Neural cell (in vitro differentiated cells): ENCODE measurements around the gene GLB1L2. TPM values are rescaled to one million over a fixed set of nuclear protein-coding genes. Genes with fewer than 3 reads are reported as not detected.

Experiments
- H2AFZ ChIP-seq: fragments of 200-600, 300-800 bp; sonication (generic), shearing (Covaris generic); 2 replicates; pipeline ENCODE4 v1.6.0; 2014; ENCODE audit warnings: low read depth, mild to moderate bottlenecking, antibody characterized with exemption, low read length, moderate library complexity
- H3F3A ChIP-seq: fragments of 200-600 bp; shearing (Covaris generic); 2 replicates; pipeline ENCODE4 v1.6.1; 2016; ENCODE audit warnings: mild to moderate bottlenecking, moderate library complexity, mixed read lengths, antibody characterized with exemption, low read length; ENCODE audit not compliant: insufficient read depth, poor library complexity, severe bottlenecking
- H3K27ac ChIP-seq: fragments of 200-600, 300-800 bp; sonication (generic), shearing (Covaris generic); 2 replicates; pipeline ENCODE4 v1.5.1; 2014; ENCODE audit warnings: mild to moderate bottlenecking, low read length, moderate library complexity
- H3K27me3 ChIP-seq: fragments of 300-800, 200-600 bp; sonication (generic), shearing (Covaris generic); 2 replicates; pipeline ENCODE4 v1.6.0; 2014; ENCODE audit warnings: mild to moderate bottlenecking, low read depth, low read length, moderate library complexity; ENCODE audit not compliant: insufficient read depth
- H3K36me3 ChIP-seq: fragments of 300-800, 200-600 bp; sonication (generic), shearing (Covaris generic); 2 replicates; pipeline ENCODE4 v1.5.1; 2014; ENCODE audit warnings: mild to moderate bottlenecking, antibody characterized with exemption, low read length, moderate library complexity; ENCODE audit not compliant: insufficient read depth
- H3K4me2 ChIP-seq: fragments of 300-800, 200-600 bp; sonication (generic), shearing (Covaris generic); 2 replicates; pipeline ENCODE4 v1.6.0; 2014; ENCODE audit warnings: mild to moderate bottlenecking, low read length
- H3K4me3 ChIP-seq: fragments of 300-800, 200-600 bp; sonication (generic), shearing (Covaris generic); 2 replicates; pipeline ENCODE4 v1.5.1; 2014; ENCODE audit warnings: mild to moderate bottlenecking, low read length, moderate library complexity
- H3K79me2 ChIP-seq: fragments of 200-600 bp; shearing (Covaris generic); replicated peaks from 2 replicates; pipeline ENCODE4 v1.6.0; 2014; ENCODE audit warnings: mild to moderate bottlenecking, low read length, moderate library complexity; ENCODE audit not compliant: insufficient read depth
- H3K9ac ChIP-seq: fragments of 300-800, 200-600 bp; sonication (generic), shearing (Covaris generic); 2 replicates; pipeline ENCODE4 v1.6.1; 2016; ENCODE audit warnings: mild to moderate bottlenecking, low read length, mixed read lengths
- H3K9me2 ChIP-seq: fragments of 200-600 bp; shearing (Covaris generic); 2 replicates; pipeline ENCODE4 v1.6.1; 2016; ENCODE audit warnings: mild to moderate bottlenecking, low read length, mixed read lengths; ENCODE audit not compliant: insufficient read depth
- H3K9me3 ChIP-seq: fragments of 200-600, 300-800 bp; sonication (generic), shearing (Covaris generic); 2 replicates; pipeline ENCODE4 v1.6.1; 2016; ENCODE audit warnings: mild to moderate bottlenecking, mixed run types, low read length, moderate library complexity, mixed read lengths
- H4K20me1 ChIP-seq: fragments of 200-600 bp; shearing (Covaris generic); 2 replicates; pipeline ENCODE4 v1.6.1; 2016; ENCODE audit warnings: mild to moderate bottlenecking, mixed run types; ENCODE audit not compliant: insufficient read depth
- EP300 ChIP-seq: fragments of 450-650 bp; conservative IDR thresholded peaks from 2 replicates; pipeline ENCODE4 v1.6.1; 2014; ENCODE audit warnings: antibody characterized with exemption, mild to moderate bottlenecking, moderate library complexity; ENCODE audit not compliant: poor library complexity, severe bottlenecking
- EZH2 ChIP-seq: fragments of 200-600, 300-800 bp; shearing (Covaris generic), sonication (generic); IDR thresholded peaks from 2 replicates; pipeline ENCODE4 v1.6.1; 2014; ENCODE audit warnings: antibody characterized with exemption, low read length, borderline replicate concordance, mild to moderate bottlenecking; ENCODE audit not compliant: insufficient read depth, poor library complexity, severe bottlenecking
- MXI1 ChIP-seq: fragments of 450-650 bp; conservative IDR thresholded peaks from 2 replicates; pipeline ENCODE4 v1.6.1; 2014; ENCODE audit warnings: antibody characterized with exemption, mild to moderate bottlenecking; ENCODE audit not compliant: poor library complexity, severe bottlenecking
- POLR2AphosphoS5 ChIP-seq: IDR thresholded peaks from 2 replicates; pipeline ENCODE4 v1.6.1; 2012
- RAD21 ChIP-seq: fragments of 450-650 bp; conservative IDR thresholded peaks from 2 replicates; pipeline ENCODE4 v1.6.1; 2014; ENCODE audit warnings: antibody characterized with exemption, mild to moderate bottlenecking, moderate library complexity
- SMC3 ChIP-seq: fragments of 450-650 bp; conservative IDR thresholded peaks from 2 replicates; pipeline ENCODE4 v1.6.1; 2014; ENCODE audit warnings: antibody characterized with exemption, mild to moderate bottlenecking, moderate library complexity; ENCODE audit not compliant: poor library complexity
- TAF1 ChIP-seq: IDR thresholded peaks from 2 replicates; pipeline ENCODE4 v1.6.1; 2012; ENCODE audit warnings: low read depth
- polyA plus RNA-seq: library from polyadenylated mRNA; depleted of rRNA; stranded (reverse); fragments of >200 nt; gene quantifications from 2 replicates; pipeline ENCODE4 v1.2.3, GENCODE V29; 2014
- TF ChIP-seq, protein P1 (sequence below): IDR thresholded peaks from 2 replicates; pipeline ENCODE4 v1.6.1; 2012; ENCODE audit warnings: borderline replicate concordance
- TF ChIP-seq, protein P2 (sequence below): fragments of 450-650 bp; IDR thresholded peaks from 2 replicates; pipeline ENCODE4 v1.5.1; 2014; ENCODE audit warnings: antibody characterized with exemption, mild to moderate bottlenecking, moderate library complexity; ENCODE audit not compliant: poor library complexity, severe bottlenecking

GLB1L2 gene
- polyA plus RNA-seq, 1 donor from 2014 or later, result 1.6 TPM

- Histone ChIP-seq H3K27ac (no peak overlapping the region), H3K9ac (no peak overlapping the region), H3K27me3 (no peaks in the 10 kb centered on the region), H3F3A (no peaks in the 10 kb centered on the region), H4K20me1 (no peaks in the 10 kb centered on the region), H3K9me2 (no peaks in the 10 kb centered on the region), H3K79me2 (peaks cover 40% of the 10 kb centered on the region), H3K36me3 (no peaks in the 10 kb centered on the region), H3K4me3 (no peak overlapping the region), H2AFZ (no peak overlapping the region), H3K9me3 (peaks cover 6% of the 10 kb centered on the region), H3K4me2 (no peak overlapping the region)
- TF ChIP-seq RAD21, result no peak
- TF ChIP-seq POLR2AphosphoS5, result no peak
- TF ChIP-seq, protein P1, sequence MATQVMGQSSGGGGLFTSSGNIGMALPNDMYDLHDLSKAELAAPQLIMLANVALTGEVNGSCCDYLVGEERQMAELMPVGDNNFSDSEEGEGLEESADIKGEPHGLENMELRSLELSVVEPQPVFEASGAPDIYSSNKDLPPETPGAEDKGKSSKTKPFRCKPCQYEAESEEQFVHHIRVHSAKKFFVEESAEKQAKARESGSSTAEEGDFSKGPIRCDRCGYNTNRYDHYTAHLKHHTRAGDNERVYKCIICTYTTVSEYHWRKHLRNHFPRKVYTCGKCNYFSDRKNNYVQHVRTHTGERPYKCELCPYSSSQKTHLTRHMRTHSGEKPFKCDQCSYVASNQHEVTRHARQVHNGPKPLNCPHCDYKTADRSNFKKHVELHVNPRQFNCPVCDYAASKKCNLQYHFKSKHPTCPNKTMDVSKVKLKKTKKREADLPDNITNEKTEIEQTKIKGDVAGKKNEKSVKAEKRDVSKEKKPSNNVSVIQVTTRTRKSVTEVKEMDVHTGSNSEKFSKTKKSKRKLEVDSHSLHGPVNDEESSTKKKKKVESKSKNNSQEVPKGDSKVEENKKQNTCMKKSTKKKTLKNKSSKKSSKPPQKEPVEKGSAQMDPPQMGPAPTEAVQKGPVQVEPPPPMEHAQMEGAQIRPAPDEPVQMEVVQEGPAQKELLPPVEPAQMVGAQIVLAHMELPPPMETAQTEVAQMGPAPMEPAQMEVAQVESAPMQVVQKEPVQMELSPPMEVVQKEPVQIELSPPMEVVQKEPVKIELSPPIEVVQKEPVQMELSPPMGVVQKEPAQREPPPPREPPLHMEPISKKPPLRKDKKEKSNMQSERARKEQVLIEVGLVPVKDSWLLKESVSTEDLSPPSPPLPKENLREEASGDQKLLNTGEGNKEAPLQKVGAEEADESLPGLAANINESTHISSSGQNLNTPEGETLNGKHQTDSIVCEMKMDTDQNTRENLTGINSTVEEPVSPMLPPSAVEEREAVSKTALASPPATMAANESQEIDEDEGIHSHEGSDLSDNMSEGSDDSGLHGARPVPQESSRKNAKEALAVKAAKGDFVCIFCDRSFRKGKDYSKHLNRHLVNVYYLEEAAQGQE, result no peak
- no peak for TF ChIP-seq MXI1
- no peak for TF ChIP-seq EZH2
- no peak for TF ChIP-seq TAF1
- no peak for TF ChIP-seq SMC3
- TF ChIP-seq EP300, result no peak
- TF ChIP-seq, protein P2, sequence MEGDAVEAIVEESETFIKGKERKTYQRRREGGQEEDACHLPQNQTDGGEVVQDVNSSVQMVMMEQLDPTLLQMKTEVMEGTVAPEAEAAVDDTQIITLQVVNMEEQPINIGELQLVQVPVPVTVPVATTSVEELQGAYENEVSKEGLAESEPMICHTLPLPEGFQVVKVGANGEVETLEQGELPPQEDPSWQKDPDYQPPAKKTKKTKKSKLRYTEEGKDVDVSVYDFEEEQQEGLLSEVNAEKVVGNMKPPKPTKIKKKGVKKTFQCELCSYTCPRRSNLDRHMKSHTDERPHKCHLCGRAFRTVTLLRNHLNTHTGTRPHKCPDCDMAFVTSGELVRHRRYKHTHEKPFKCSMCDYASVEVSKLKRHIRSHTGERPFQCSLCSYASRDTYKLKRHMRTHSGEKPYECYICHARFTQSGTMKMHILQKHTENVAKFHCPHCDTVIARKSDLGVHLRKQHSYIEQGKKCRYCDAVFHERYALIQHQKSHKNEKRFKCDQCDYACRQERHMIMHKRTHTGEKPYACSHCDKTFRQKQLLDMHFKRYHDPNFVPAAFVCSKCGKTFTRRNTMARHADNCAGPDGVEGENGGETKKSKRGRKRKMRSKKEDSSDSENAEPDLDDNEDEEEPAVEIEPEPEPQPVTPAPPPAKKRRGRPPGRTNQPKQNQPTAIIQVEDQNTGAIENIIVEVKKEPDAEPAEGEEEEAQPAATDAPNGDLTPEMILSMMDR, result no peak
Measured at GRCh38 chr11:134402910-134403309, 71.1 kb downstream of the GLB1L2 start.

GRCh38 chr11:134404575-134405341, 73.0 kb downstream of the GLB1L2 start:
- no peaks in the 10 kb centered on the region for H3K9me2 ChIP-seq
- H3K9ac ChIP-seq, result no peak overlapping the region
- no peak overlapping the region for H3K27ac ChIP-seq
- H3K4me3 ChIP-seq, result no peak overlapping the region
- peaks cover 6% of the 10 kb centered on the region for H3K9me3 ChIP-seq
- TF ChIP-seq RAD21 (no peak), EZH2 (no peak), SMC3 (no peak), EP300 (no peak), TAF1 (no peak), POLR2AphosphoS5 (no peak), MXI1 (no peak)
- TF ChIP-seq, protein P2, result no peak
- TF ChIP-seq, protein P1, result no peak
- peaks cover 34% of the 10 kb centered on the region for H3K79me2 ChIP-seq
- no peaks in the 10 kb centered on the region for H3K27me3 ChIP-seq
- H3K4me2 ChIP-seq, result no peak overlapping the region
- no peak overlapping the region for H2AFZ ChIP-seq
- H3F3A ChIP-seq, result no peaks in the 10 kb centered on the region
- H3K36me3 ChIP-seq, result no peaks in the 10 kb centered on the region
- no peaks in the 10 kb centered on the region for H4K20me1 ChIP-seq
